Gastroesophageal sphincter (tissue), 3 donors: Measurements from ENCODE around the gene MTRF1.

ENCODE experiments used
- CTCF ChIP-seq, 4 experiments: fragments of 200-600 bp in 2 of 4; fragments of 450-650 bp in 2 of 4; sonication (generic) in 1 of 4; IDR thresholded peaks; one replicate each; pipeline ENCODE4 v1.5.1; 2017 to 2019; ENCODE audit warnings: antibody characterized with exemption in 4 of 4, mild to moderate bottlenecking in 2 of 4, moderate library complexity in 2 of 4
- EP300 ChIP-seq: sonication (generic); formaldehyde crosslinking; IDR thresholded peaks from one replicate; pipeline ENCODE4 v1.6.1; 2017; ENCODE audit warnings: antibody characterized with exemption, mild to moderate bottlenecking
- POLR2A ChIP-seq, 2 donors: fragments of 450-650 bp; IDR thresholded peaks; one replicate each; pipeline ENCODE4 v1.6.1; 2017; ENCODE audit warnings: antibody characterized with exemption in 2 of 2, mild to moderate bottlenecking in 2 of 2, moderate library complexity in 1 of 2
- POLR2AphosphoS5 ChIP-seq: sonication (generic); formaldehyde crosslinking; IDR thresholded peaks from one replicate; pipeline ENCODE4 v1.6.1; 2017; ENCODE audit warnings: antibody characterized with exemption

- TF ChIP-seq CTCF (IDR thresholded peaks at IDR 0.05) (no peak), POLR2AphosphoS5 (no peak), EP300 (no peak), POLR2A (IDR thresholded peaks at IDR 0.05) (no peak)
Measured at GRCh38 chr13:41231786-41232185, 31.6 kb downstream of the MTRF1 start.
